Activated CD8-positive, alpha-beta memory T cell treated with anti-CD3 and anti-CD28 coated beads for 4 hours (primary cell): ENCODE results near the gene BYSL.
A peak's percentile ranks its signal among the peaks of the same experiment; 100 is the strongest.
"Not testable (repeated sequence)": the region's sequence is repeated elsewhere in the genome, so short reads cannot be mapped to it uniquely, and the experiment has no call there.

ENCODE experiments used
- DNase-seq, 2 donors: peaks; one replicate each; pipeline ENCODE4 v3.0.0-alpha.2; 2020; ENCODE audit warnings: low read depth in 2 of 2

Gene BYSL

GRCh38 chr6:41942067-41942851, 21.0 kb downstream of the BYSL start:
- no peak for DNase-seq

GRCh38 chr6:41942882-41943281, 21.6 kb downstream of the BYSL start:
- DNase-seq: not testable (repeated sequence)

GRCh38 chr6:41943456-41943855, 22.2 kb downstream of the BYSL start:
- DNase-seq: no peak

GRCh38 chr6:41947581-41948220, 26.4 kb downstream of the BYSL start:
- no peak for DNase-seq

GRCh38 chr6:41954668-41955067, 33.4 kb downstream of the BYSL start:
- DNase-seq: no peak

- no peak for DNase-seq
These were observed 34.1 kb downstream of the BYSL start for GRCh38 chr6:41955412-41955811.

GRCh38 chr6:41957117-41957516, 35.8 kb downstream of the BYSL start:
- DNase-seq: no peak

GRCh38 chr6:41958022-41958856, 36.9 kb downstream of the BYSL start:
- DNase-seq: no peak

- no peak for DNase-seq
These were observed 38.7 kb downstream of the BYSL start for GRCh38 chr6:41960028-41960427.

- DNase-seq: no peak
These were observed 42.1 kb downstream of the BYSL start for GRCh38 chr6:41963371-41963770.

GRCh38 chr6:41964201-41964887, 43.0 kb downstream of the BYSL start:
- no peak for DNase-seq

GRCh38 chr6:41965429-41966213, 44.3 kb downstream of the BYSL start:
- DNase-seq: no peak

- DNase-seq: no peak
These were observed 45.1 kb downstream of the BYSL start for GRCh38 chr6:41966214-41966920.

- DNase-seq: no peak
These were observed 45.6 kb downstream of the BYSL start for GRCh38 chr6:41966961-41967311.

GRCh38 chr6:41967312-41968287, 46.3 kb downstream of the BYSL start:
- no peak for DNase-seq

- peak; percentile 13 to 24 for DNase-seq
These were observed 49.1 kb downstream of the BYSL start for GRCh38 chr6:41970436-41970846.

- DNase-seq: no peak
These were observed 51.5 kb downstream of the BYSL start for GRCh38 chr6:41972826-41973225.

- no peak for DNase-seq
These were observed 53.1 kb downstream of the BYSL start for GRCh38 chr6:41974281-41974825.

GRCh38 chr6:41975276-41975675, 54.0 kb downstream of the BYSL start:
- no peak for DNase-seq
